ENCODE results near the gene PARPBP.

Gene PARPBP

DNA sequence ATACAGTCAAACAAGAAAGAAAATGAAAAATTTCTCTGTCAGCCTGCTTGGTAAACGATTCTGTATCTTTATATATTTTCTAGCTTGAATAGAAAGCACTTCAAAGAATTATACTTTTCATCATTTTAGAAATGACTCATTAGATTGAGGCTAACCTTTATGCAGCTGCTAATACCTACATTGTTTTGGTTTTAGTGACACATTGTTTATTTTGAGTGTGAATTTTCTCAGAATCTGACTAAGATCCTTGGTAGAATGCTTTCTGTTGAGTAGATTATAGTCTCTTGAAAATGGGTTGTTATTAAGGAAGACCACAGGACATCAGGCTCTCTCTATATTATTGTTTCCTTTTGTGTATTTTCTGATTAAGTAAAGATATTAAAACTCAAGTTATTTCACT is 77.8 kb downstream of the PARPBP start, which contains the start of gene PMCH:
Gene PMCH, minus strand, starts transcription at position 45 of the 400 bp plus-strand sequence. CDS start 63 bp downstream, outside the sequence.
- TF ChIP-seq, protein P1, sequence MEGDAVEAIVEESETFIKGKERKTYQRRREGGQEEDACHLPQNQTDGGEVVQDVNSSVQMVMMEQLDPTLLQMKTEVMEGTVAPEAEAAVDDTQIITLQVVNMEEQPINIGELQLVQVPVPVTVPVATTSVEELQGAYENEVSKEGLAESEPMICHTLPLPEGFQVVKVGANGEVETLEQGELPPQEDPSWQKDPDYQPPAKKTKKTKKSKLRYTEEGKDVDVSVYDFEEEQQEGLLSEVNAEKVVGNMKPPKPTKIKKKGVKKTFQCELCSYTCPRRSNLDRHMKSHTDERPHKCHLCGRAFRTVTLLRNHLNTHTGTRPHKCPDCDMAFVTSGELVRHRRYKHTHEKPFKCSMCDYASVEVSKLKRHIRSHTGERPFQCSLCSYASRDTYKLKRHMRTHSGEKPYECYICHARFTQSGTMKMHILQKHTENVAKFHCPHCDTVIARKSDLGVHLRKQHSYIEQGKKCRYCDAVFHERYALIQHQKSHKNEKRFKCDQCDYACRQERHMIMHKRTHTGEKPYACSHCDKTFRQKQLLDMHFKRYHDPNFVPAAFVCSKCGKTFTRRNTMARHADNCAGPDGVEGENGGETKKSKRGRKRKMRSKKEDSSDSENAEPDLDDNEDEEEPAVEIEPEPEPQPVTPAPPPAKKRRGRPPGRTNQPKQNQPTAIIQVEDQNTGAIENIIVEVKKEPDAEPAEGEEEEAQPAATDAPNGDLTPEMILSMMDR (IDR thresholded peaks at IDR 0.05): no peak
- TF ChIP-seq ZFX (IDR thresholded peaks at IDR 0.05; ENCODE audit: borderline replicate concordance): no peak
- no peak within 1 kb of the TSS for H3K27ac ChIP-seq

DNA sequence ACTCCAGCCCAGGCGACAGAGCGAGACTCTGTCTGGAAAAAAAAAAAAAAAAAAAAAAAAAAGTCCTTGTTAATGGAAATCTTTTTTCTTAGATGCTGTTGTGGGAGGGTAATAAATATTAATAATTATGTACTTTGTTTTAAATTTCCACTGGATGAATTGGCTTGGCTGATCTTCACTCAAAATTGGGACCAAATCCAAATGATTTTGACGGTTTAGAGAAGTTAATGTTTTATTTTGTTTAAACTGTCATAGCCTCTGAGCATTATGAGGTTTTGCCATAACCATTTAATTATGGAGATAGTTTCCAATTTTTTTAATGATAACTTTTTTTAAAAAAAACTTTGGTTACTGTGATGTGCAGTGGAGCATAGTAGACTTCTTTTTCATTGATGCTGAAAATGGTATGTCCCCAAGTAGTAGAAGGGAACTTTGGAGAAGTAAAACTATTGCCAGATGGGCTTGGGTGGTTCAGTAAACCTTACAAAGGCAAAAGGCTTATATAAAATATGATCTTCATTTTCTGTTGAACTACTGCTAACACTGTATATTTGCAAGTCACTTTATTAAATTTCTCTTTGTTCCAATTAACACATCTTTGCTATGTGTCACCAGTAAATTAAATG is 81.6 kb downstream of the PARPBP start:
- no peak overlapping the region for H3K27ac ChIP-seq

DNA sequence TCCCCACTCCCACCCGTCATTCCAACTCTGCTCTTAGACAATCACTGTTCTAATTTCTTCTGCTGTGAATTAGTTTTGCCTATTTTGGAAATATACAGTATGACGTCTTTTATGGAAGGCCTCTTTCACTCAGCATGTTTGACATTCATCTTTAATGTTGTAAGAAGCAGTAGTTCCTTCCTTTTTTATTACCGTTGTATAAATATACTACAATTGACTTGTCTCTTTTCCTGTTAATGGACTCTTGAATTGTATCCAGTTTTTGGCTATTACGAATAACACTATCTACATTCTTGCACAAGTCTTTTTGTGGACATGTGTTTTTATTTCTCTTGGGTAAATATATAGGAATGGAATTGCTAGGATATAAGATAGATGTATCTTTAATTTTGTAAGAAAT is 82.6 kb downstream of the PARPBP start:
- TF ChIP-seq ZFX (IDR thresholded peaks at IDR 0.05; ENCODE audit: borderline replicate concordance): no peak
- TF ChIP-seq, protein P1 (IDR thresholded peaks at IDR 0.05): no peak
- no peak overlapping the region for H3K27ac ChIP-seq

More for the DNA sequence above, 81.6 kb downstream of the PARPBP start:
- no peak for TF ChIP-seq ZFX (IDR thresholded peaks at IDR 0.05; ENCODE audit: borderline replicate concordance)
- TF ChIP-seq, protein P1 (IDR thresholded peaks at IDR 0.05): no peak

DNA sequence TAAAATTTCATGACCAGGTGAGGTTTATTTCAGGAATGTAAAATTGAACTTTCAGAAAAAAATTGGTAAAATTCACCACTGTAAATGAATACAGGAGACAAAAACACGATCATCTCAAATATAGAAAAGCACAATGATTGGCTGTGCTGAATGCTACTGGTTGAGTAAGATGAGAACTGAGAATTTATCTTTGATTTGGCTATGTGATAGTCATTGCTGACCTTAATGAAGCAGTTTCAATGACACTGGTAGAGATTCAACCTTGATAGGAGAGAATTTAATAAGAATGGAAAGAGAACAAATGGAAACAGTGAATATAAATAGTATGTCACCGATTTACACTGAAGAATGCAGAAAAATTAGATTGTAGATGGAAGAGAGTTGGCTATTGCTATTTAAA is 84.0 kb downstream of the PARPBP start:
- no peak overlapping the region for H3K27ac ChIP-seq
- TF ChIP-seq, protein P1 (IDR thresholded peaks at IDR 0.05): no peak
- TF ChIP-seq ZFX (IDR thresholded peaks at IDR 0.05; ENCODE audit: borderline replicate concordance): no peak

DNA sequence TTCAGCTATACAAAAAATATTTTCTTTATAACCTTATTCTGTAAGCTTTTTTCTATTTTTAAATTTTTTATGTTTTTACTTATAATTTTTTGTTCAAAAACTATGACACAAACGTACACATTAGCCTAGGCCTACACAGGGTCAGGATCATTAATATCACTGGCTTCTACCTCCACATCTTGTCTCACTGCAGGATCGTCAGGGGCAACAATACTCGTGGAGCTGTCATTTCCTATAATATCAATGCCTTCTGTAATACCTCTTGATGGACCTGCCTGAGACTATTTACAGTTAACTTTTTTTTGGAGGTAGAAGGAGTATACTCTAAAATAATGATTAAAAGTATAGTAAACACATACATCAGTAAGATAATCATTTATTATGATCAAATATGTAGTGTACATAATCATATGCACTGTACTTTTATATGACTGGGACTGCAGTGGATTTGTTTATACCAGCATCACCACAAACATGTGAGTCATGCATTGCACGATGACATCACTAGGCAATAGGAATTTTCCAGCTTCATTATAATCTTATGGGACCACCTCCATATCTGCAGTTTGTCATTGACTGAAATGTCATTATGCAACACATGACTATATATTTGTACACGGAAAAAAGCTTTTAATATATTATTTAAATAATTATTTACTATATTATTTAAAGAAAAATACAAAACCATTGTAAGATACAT is 96.2 kb downstream of the PARPBP start:
- no peak overlapping the region for H3K27ac ChIP-seq
- TF ChIP-seq ZFX (IDR thresholded peaks at IDR 0.05; ENCODE audit: borderline replicate concordance): no peak
- TF ChIP-seq, protein P1 (IDR thresholded peaks at IDR 0.05): no peak

DNA sequence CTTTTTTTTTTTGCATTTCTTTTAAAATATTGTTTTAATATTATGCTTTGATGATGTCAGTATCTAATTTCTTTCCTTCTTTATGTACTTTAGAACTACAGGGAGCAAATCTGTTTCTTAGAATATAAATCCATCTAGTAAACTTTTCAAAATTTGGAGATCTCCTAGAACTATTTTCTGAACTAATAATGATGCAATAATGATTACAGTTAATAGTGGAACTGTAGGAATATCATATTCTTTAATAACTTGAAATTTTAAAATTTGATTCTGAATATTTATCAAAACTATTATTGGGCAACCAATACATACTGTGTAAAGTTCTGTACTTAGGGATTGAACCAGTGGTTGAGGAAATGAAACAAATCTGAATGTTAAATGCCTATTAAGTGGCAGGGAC is 100.8 kb downstream of the PARPBP start:
- H3K27ac ChIP-seq: no peak overlapping the region
- TF ChIP-seq, protein P1 (IDR thresholded peaks at IDR 0.05): no peak
- TF ChIP-seq ZFX (IDR thresholded peaks at IDR 0.05; ENCODE audit: borderline replicate concordance): no peak

DNA sequence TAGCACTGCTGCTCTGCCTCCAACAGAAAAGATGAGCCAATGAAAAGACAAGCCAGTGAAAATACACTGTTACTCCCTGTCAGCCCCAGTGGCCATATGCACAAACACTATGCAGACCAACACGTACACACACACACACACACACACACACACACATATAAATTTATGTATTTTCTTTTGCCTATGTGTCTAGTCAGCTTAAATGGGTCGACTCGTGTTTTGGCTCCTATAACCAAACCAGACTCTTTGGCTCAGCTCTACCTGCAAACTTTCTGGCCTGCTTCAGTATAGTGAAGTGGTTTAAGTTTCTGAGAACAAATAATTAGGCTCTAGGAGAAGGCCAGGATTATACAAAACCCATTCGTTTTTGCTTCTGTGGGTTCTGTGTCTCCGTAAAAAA is 108.0 kb downstream of the PARPBP start:
- no peak for TF ChIP-seq ZFX (IDR thresholded peaks at IDR 0.05; ENCODE audit: borderline replicate concordance)
- TF ChIP-seq, protein P1 (IDR thresholded peaks at IDR 0.05): no peak
- no peak overlapping the region for H3K27ac ChIP-seq

Data from 22Rv1 (cell line).